ENCODE results near the gene SDK1.
A peak's percentile ranks its signal among the peaks of the same experiment; 100 is the strongest.
"Not testable (repeated sequence)": the region's sequence is repeated elsewhere in the genome, so short reads cannot be mapped to it uniquely, and the experiment has no call there.

SDK1 gene

DNA sequence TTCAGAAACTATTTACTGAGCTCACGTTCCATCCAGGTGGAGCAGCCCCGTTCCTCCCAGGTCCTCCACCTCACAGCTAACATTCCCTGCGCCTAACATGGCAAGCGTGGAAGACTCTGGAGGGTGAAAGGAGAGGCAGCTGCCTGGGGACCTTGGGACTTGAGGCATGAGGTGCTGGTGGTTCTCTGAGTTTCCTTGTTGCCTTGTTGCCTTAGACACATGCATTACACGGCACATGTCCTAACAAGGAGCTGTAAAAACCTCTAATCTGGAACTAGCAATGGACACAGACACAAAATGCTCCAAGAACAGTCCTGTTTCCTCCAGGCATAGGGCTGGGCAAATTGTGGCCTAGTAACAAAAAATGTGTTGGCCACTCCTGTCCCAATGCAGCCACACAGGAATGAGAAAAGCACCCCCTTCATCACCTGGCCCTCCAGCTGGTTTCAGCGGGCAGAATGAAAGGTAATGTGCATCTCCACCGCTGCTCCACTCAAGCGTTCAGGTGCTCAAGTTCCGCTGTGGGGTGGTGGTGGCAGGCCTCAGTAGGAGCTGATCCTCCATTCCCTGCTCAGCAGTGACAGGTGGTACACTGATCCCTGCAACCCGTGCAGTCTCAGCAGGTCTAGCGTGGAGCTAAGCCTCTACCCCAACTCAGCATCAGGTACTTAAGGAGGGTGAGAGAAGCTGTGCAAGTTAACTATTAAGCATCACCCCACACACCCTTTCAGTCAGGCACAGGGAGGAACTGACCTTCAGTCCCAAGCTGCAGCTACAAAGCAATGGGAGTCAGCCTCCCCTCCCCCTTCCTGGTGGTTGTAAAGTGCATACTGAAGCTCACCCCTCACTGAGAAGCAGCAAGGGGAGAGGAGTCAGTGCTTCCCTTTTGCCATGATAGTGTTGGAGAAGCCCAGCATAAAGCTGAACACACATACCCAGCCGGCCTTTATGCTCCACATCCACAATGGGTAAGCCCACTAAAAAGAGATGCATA is 382.8 kb downstream of the SDK1 start:
- Mint-ChIP-seq H3K36me3 (ENCODE audit: low read depth) (no peaks in the 10 kb centered on the region), H3K27ac (no peak overlapping the region), H3K9me3 (peaks cover 5% of the 10 kb centered on the region), H3K27me3 (peaks cover 12% of the 10 kb centered on the region), H3K4me1 (no peaks in the 10 kb centered on the region), H3K4me3 (no peak overlapping the region)
- ATAC-seq: no peak
- no peak for DNase-seq

DNA sequence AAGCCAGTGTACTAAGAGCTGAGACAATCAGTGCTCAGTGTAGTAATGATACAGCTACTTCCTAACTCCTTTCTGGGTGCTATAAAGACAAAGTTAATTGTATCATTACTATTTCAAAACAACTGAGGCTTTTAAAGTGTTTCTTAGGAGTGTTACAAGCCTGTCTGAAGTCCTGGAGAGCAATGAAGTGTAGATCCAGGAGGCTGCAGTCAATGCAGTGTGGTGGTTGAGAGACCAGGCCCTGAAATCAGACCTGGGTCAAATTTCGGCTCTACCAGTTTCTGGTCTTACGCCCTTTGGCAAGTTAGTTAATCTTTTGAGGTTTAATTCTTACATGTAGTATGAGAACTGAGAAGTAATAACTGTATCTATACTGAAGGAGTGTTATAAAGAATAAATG is 387.0 kb downstream of the SDK1 start:
- H3K27ac Mint-ChIP-seq: no peak overlapping the region
- no peaks in the 10 kb centered on the region for H3K36me3 Mint-ChIP-seq (ENCODE audit: low read depth)
- no peaks in the 10 kb centered on the region for H3K4me1 Mint-ChIP-seq
- ATAC-seq (no peak), DNase-seq (no peak)
- no peaks in the 10 kb centered on the region for H3K27me3 Mint-ChIP-seq
- H3K4me3 Mint-ChIP-seq: no peak overlapping the region
- peaks cover 5% of the 10 kb centered on the region for H3K9me3 Mint-ChIP-seq

DNA sequence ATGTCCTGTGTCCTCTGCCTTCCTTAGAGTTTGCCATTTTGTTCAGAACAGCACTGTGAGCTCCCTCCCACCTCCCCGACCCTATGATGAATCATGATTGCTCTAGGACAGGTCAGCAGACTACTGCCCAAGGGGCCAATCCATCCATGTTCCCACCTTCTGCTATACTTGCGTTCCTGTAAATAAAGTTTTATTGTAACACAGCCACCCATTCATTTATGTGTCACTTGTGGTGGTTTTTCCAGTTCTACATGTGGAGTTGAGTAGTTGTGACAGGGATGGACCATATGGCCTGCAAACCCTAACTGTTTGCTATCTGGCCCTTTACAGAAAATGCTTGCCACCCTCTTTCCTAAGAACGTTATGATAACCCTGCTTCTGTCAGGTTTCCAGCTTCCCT is 387.8 kb downstream of the SDK1 start:
- peaks cover 2% of the 10 kb centered on the region for H3K27me3 Mint-ChIP-seq

DNA sequence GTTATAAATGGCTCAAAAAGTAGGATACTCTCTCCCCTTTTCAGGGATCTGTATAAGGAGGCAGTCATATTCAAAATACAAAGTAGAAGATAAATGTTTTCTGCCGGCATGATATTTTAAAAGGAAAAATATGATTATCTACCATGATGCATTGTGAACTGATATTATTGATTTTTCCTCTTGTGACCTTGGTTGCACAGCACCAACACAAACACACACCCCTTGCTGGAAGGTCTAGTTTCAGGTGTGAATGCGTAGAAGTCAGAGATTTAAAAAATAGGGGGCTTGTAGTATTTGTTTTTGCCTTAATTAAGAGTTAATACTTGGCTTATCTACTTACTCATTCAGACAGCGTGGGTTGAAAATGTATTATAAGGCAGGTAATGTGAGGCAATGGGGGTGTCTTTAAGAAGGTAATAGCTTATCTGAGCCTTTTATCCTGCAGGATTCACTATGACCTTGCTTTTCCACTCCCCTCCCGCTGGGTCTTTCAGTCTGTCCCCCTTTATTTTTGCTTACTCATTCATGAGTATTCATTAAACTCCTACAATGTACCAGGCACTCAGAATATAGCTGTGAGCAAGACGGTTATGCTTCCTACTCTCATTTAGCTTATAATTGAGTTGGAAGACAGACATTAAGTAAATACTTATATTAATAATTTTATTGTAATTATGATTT is 390.6 kb downstream of the SDK1 start:
- Mint-ChIP-seq H3K9me3 (no peaks in the 10 kb centered on the region), H3K27me3 (peaks cover 5% of the 10 kb centered on the region), H3K4me3 (no peak overlapping the region), H3K4me1 (no peaks in the 10 kb centered on the region), H3K27ac (no peak overlapping the region), H3K36me3 (ENCODE audit: low read depth) (no peaks in the 10 kb centered on the region)
- no peak for ATAC-seq
- DNase-seq: no peak

More for the DNA sequence above, 387.8 kb downstream of the SDK1 start:
- peaks cover 5% of the 10 kb centered on the region for H3K9me3 Mint-ChIP-seq
- H3K36me3 Mint-ChIP-seq (ENCODE audit: low read depth): no peaks in the 10 kb centered on the region
- no peaks in the 10 kb centered on the region for H3K4me1 Mint-ChIP-seq
- no peak overlapping the region for H3K4me3 Mint-ChIP-seq
- H3K27ac Mint-ChIP-seq: no peak overlapping the region
- DNase-seq: no peak
- no peak for ATAC-seq

DNA sequence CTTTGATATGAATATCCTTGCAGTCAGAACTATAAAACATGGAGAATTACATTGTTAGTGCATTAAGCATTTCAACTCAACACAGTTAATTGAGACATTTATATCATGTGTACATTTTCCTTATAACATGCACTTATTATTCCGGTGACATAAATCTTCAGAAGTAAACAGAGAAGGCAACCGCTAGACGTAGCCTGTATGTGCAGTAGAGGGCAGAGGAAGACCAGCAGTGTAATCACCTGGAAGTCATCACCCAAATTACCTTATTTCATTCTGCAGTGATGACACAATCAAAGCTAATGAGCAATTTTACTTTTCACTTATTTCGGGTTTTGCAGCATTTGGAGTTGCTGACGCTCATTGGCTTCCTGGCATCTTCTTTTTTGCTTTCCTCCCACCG is 394.6 kb downstream of the SDK1 start:
- Mint-ChIP-seq H3K4me1 (peaks cover 12% of the 10 kb centered on the region), H3K9me3 (no peaks in the 10 kb centered on the region), H3K27ac (no peak overlapping the region), H3K4me3 (no peak overlapping the region), H3K36me3 (ENCODE audit: low read depth) (no peaks in the 10 kb centered on the region), H3K27me3 (peaks cover 5% of the 10 kb centered on the region)
- ATAC-seq (no peak), DNase-seq (no peak)

DNA sequence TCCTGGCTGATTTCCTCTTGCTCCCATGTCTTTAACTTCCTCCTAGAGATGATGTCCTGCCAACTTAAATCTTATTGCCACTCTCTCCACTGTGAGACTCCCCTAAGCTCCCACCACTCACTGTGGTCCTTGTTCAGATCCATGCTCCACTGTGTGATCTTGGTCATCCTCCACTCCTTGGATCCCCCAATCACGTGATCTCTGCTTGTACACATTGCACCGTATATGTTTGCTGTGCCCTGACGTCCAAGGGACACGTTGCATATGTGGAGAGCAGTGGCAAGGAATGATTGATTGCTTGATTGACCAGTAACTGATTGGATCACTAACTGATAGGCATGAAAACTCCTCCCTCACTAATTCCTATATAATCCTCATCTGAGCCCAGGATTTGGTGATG is 395.1 kb downstream of the SDK1 start:
- ATAC-seq (no peak), DNase-seq (no peak)
- H3K27me3 Mint-ChIP-seq: peaks cover 5% of the 10 kb centered on the region
- H3K4me3 Mint-ChIP-seq: no peak overlapping the region
- H3K36me3 Mint-ChIP-seq (ENCODE audit: low read depth): no peaks in the 10 kb centered on the region
- H3K4me1 Mint-ChIP-seq: peaks cover 12% of the 10 kb centered on the region
- H3K27ac Mint-ChIP-seq: no peak overlapping the region
- no peaks in the 10 kb centered on the region for H3K9me3 Mint-ChIP-seq

DNA sequence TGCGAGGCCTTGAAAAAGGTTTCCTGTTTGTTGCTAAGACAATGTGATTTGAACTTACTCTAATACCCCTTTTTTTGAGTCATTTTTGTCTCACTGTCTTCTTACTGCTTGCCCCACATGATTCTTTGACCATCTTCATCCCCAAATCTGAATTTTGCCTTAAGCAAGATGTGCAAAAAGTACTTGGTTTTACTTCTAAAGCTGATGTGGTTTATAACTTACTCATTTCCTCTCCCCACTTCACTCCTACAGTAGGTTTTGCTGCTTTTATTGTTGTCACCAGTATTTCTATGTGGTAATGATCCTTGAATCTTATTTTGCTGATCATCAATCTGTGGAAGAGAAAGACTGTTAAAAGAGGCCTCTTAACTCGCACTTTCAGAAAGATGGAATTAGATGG is 396.4 kb downstream of the SDK1 start:
- DNase-seq: no peak
- Mint-ChIP-seq H3K27me3 (peaks cover 5% of the 10 kb centered on the region), H3K4me1 (peaks cover 12% of the 10 kb centered on the region), H3K9me3 (no peaks in the 10 kb centered on the region), H3K27ac (no peak overlapping the region), H3K36me3 (ENCODE audit: low read depth) (no peaks in the 10 kb centered on the region), H3K4me3 (no peak overlapping the region)
- ATAC-seq: peak; percentile 59

DNA sequence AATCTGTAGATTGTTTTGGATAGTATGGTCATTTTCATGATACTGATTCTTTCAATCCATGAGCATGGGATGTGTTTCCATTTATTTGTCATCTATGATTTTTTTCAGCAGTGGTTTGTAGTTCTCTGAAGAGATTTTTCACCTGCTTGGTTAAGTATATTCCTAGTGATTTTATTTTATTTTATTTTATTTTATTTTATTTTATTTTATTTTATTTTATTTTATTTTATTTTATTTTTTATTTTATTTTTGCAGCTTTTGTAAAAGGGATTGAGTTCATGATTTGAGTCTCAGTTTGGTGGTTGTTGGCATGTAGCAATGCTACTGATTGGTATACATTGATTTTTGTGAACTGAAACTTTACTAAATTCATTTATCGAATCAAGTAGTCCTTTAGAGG is 404.2 kb downstream of the SDK1 start:
- peaks cover 5% of the 10 kb centered on the region for H3K27me3 Mint-ChIP-seq
- DNase-seq (no peak), ATAC-seq (no peak)
- peaks cover 8% of the 10 kb centered on the region for H3K9me3 Mint-ChIP-seq
- H3K4me3 Mint-ChIP-seq: no peak overlapping the region
- no peak overlapping the region for H3K27ac Mint-ChIP-seq
- no peaks in the 10 kb centered on the region for H3K4me1 Mint-ChIP-seq
- H3K36me3 Mint-ChIP-seq (ENCODE audit: low read depth): no peaks in the 10 kb centered on the region

DNA sequence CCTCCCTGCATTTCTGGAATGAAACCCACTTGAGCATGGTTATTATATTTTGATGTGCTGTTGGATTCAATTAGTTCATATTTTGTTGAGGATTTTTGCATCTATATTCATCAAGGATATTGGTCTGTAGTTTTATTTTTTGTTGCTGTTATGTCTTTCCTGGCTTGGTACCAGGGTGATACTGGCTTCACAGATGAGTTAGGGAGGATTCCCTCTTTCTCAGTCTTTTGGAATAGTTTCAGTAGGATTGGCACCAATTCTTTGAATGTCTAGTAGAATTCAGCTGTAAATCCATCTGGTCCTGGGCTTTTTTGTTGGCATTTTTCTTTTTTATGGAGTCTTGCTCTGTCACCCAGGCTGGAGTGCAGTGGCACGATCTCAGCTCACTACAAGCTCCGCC is 405.0 kb downstream of the SDK1 start:
- not testable (repeated sequence) for H3K4me3 Mint-ChIP-seq; H3K27me3 Mint-ChIP-seq; H3K9me3 Mint-ChIP-seq; H3K36me3 Mint-ChIP-seq (ENCODE audit: low read depth); DNase-seq; ATAC-seq; H3K27ac Mint-ChIP-seq; H3K4me1 Mint-ChIP-seq

DNA sequence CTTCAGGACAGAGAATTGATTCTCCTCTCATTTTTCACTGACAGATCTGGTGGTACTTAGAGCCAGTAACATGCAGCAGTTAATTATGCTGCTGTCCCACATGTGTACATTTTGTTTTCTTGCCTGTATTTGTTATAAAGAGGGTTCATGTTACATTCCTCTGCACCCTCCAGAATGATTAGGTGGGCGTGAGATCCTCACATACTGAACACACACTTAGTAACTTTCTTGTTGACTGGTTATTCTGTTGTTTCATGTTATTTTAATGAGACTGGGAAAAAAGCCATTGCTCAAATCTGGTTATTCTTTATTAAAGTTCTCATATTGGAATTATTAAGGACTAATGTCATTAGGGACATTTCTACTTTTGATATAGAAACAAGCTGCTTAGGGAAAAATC is 409.1 kb downstream of the SDK1 start:
- Mint-ChIP-seq H3K4me3 (no peak overlapping the region), H3K27ac (no peak overlapping the region), H3K27me3 (peaks cover 7% of the 10 kb centered on the region), H3K36me3 (ENCODE audit: low read depth) (no peaks in the 10 kb centered on the region), H3K9me3 (no peaks in the 10 kb centered on the region), H3K4me1 (peaks cover 3% of the 10 kb centered on the region)
- DNase-seq (no peak), ATAC-seq (no peak)

DNA sequence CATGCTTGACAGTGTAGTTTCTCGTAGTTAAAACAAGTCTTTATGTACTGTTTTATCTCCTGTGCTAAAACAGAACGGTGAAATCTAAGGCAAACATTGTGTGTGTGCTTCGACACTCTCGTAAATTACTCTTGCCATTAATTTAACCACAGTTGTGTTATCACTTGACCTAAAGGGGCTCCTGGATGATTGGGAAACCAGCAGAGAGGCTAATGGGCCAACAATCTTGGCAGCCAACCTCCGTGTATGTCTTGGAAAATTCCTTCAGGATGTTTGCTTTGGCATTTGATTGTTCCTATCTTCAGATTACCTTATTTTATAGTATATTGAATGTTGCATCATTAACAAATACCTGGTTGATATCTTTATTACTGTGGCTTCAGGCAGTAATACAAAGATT is 409.5 kb downstream of the SDK1 start:
- no peaks in the 10 kb centered on the region for H3K36me3 Mint-ChIP-seq (ENCODE audit: low read depth)
- ATAC-seq (no peak), DNase-seq (no peak)
- H3K4me3 Mint-ChIP-seq: no peak overlapping the region
- H3K27me3 Mint-ChIP-seq: peaks cover 11% of the 10 kb centered on the region
- peaks cover 3% of the 10 kb centered on the region for H3K4me1 Mint-ChIP-seq
- H3K27ac Mint-ChIP-seq: no peak overlapping the region
- H3K9me3 Mint-ChIP-seq: no peaks in the 10 kb centered on the region

DNA sequence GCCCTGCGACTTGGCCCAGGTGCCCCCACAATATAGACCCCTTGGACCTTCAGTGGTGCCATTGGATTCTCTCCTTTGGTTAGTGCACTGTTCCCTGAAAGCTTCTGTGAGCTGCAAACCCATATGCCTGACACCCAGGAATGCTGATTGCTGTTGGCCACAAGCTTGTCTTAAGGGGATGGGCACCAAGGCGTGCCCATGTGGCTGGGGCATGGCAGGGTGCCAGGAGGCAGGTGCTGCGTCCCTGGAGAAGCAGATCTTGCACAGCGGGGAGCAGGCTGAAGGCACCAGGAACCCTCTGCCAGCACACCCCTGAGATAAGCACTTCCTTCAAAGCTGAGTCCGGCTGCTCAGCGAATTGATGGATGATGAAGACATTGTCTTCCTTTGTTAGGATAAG is 411.8 kb downstream of the SDK1 start:
- Mint-ChIP-seq H3K27ac (no peak overlapping the region), H3K36me3 (ENCODE audit: low read depth) (no peaks in the 10 kb centered on the region), H3K4me1 (peaks cover 3% of the 10 kb centered on the region), H3K27me3 (peaks cover 14% of the 10 kb centered on the region), H3K9me3 (no peaks in the 10 kb centered on the region), H3K4me3 (no peak overlapping the region)
- DNase-seq (no peak), ATAC-seq (no peak)

DNA sequence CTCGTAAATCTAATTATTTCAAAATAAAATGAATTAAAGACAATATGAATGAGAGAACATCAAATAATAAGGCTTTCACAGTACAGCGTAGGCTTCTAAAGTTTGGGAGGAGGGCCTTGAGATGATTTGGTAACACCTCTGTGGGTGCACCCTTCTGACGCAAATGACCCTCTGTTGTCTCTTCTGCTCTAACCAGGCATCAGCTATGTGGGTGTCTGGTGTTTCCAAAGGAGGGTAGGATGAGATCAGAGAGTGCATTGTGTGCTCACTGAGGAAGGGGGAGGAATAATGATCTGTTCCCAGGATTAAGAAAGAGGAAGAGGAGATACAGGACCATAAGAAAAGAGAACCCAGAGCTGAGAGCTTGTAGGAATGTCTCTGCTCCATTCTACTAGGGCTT is 420.4 kb downstream of the SDK1 start:
- Mint-ChIP-seq H3K36me3 (ENCODE audit: low read depth) (no peaks in the 10 kb centered on the region), H3K4me1 (no peaks in the 10 kb centered on the region), H3K9me3 (no peaks in the 10 kb centered on the region), H3K4me3 (no peak overlapping the region), H3K27me3 (peaks cover 5% of the 10 kb centered on the region), H3K27ac (no peak overlapping the region)
- DNase-seq: no peak
- ATAC-seq: no peak

DNA sequence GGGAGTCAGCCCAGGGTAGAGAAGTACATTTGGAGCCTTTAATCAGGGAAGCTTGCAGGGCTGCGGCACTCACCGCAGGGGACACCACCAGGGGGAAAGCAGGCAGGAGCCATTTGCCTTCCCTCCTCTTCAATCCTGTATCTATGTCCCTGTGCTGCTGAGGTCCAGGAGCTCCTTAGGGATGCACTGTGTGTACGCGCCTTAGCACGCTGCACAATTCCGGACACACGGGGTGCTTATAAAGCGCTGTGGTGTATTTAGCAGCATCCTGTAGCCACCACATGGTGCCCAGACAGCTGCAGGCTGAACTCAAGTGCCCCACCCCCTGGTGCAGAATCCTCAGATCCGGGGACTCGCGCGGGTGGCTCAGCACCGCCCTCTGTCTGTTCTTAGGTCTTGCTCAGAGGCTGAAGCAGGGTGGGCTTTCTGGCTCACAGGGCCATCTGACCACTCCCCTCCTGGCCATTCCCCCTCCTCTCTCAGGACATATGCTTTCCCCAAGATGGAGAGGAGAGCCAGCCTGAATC is 421.4 kb downstream of the SDK1 start:
- H3K4me1 Mint-ChIP-seq: no peaks in the 10 kb centered on the region
- peaks cover 2% of the 10 kb centered on the region for H3K27me3 Mint-ChIP-seq
- H3K36me3 Mint-ChIP-seq (ENCODE audit: low read depth): no peaks in the 10 kb centered on the region
- H3K9me3 Mint-ChIP-seq: no peaks in the 10 kb centered on the region
- H3K4me3 Mint-ChIP-seq: no peak overlapping the region
- no peak overlapping the region for H3K27ac Mint-ChIP-seq
- DNase-seq: peak; percentile 10
- ATAC-seq: no peak
